Measurements from ENCODE around the gene GGA3. TPM values are rescaled to one million over a fixed set of nuclear protein-coding genes. Genes with fewer than 3 reads are reported as not detected.

Gene GGA3
- total RNA-seq, 6 experiments from 2014 or later = 12.4 to 18.9 (median 15.8) TPM

DNA sequence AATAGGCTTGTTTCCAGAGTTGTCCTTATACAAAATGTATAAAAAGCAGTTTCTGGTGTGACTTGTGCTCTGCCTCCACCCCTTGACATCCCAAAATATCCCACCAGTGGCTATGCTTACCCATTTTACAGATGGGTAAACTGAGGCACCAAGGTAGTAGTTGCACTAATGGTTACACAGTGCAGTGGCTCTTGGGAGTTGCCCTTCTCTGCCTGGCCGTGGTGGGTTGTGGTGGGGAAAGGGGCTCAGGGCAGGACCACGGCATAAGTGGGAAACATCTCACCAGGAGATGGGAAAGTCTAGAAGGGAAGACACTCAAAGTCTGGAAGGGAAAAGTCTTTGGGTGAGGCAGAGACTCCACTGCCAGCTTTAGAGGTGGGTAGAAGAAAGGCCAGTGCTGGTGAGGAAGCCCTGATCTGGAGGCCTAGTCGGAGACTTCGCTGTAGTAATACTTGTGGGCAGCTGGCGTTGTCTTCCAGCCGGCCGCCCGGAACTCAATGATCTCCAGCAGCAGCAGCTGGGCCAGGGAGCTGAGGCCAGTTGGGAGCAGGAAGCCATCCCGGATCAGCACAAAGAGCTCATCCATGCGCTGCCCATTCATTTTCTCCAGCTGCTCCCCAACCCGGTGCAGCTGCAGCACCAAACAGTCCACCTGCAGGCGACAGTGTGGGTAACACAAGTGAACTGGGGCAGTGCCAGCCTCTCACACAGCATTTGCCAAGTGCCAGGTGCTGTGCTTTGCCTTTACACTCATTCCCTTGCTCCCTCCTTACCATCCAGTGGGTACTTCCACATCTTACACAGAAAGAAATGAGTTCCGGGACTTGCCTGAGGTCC is 5.1 kb upstream of the GGA3 start:
- TF ChIP-seq, protein P1, sequence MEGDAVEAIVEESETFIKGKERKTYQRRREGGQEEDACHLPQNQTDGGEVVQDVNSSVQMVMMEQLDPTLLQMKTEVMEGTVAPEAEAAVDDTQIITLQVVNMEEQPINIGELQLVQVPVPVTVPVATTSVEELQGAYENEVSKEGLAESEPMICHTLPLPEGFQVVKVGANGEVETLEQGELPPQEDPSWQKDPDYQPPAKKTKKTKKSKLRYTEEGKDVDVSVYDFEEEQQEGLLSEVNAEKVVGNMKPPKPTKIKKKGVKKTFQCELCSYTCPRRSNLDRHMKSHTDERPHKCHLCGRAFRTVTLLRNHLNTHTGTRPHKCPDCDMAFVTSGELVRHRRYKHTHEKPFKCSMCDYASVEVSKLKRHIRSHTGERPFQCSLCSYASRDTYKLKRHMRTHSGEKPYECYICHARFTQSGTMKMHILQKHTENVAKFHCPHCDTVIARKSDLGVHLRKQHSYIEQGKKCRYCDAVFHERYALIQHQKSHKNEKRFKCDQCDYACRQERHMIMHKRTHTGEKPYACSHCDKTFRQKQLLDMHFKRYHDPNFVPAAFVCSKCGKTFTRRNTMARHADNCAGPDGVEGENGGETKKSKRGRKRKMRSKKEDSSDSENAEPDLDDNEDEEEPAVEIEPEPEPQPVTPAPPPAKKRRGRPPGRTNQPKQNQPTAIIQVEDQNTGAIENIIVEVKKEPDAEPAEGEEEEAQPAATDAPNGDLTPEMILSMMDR (IDR thresholded peaks at IDR 0.05) = no peak
- no peak for TF ChIP-seq POLR2A (IDR thresholded peaks at IDR 0.05)
- ATAC-seq (no peak), DNase-seq (no peak)
- H3K4me3 ChIP-seq = no peak overlapping the region
- no peak overlapping the region for H3K27ac ChIP-seq
- H3K4me1 ChIP-seq = peaks cover 2 to 12% (median 5%) of the 10 kb centered on the region in 4 donors
- intact Hi-C loops (cut with DNase I) = no loop called here
- H3K27me3 ChIP-seq = no peaks in the 10 kb centered on the region
- H3K9me3 ChIP-seq = no peaks in the 10 kb centered on the region
- peaks cover 0 to 27% (median 9%) of the 10 kb centered on the region in 4 donors for H3K36me3 ChIP-seq
- WGBS (ENCODE audit: insufficient coverage, low coverage, low lambda C conversion rate, missing lambda C conversion rate) = 75% methylated on average over 2 of the region's 13 CpGs

DNA sequence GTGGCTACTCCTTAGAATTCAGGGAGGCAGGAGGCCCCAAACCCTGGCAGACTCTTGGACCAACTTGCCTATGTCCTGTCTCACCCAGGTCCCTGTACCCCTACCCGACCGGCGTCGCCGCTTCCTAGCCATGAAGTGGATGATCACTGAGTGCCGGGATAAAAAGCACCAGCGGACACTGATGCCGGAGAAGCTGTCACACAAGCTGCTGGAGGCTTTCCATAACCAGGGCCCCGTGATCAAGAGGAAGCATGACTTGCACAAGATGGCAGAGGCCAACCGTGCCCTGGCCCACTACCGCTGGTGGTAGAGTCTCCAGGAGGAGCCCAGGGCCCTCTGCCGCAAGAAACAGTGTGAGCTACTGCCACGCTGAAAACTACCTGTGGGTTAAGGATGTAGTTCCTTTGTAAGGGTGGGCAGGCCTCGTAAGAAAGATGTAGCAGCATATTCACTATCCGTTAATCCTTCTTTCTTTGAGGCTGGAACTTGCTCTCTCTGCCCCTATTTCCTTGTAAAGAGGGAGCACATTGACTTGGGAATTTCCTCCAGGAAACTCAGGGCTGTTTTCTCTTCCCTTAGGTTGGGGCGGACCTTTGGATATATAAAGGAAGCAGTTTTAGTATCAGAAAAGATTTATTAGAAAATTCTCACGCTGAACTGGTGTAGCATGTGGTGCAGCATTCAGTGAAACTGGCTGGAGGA is 4.4 kb upstream of the GGA3 start:
- H3K4me3 ChIP-seq = no peak overlapping the region
- WGBS (ENCODE audit: insufficient coverage, low coverage, low lambda C conversion rate, missing lambda C conversion rate) = 91% methylated on average over 7 of the region's 17 CpGs
- no peaks in the 10 kb centered on the region for H3K27me3 ChIP-seq
- H3K9me3 ChIP-seq = no peaks in the 10 kb centered on the region
- ATAC-seq = no peak
- DNase-seq = no peak
- peaks cover 0 to 27% (median 9%) of the 10 kb centered on the region in 4 donors for H3K36me3 ChIP-seq
- intact Hi-C loops (cut with DNase I) = no loop called here
- H3K4me1 ChIP-seq = peaks cover 2 to 11% (median 5%) of the 10 kb centered on the region in 4 donors
- no peak for TF ChIP-seq POLR2A (IDR thresholded peaks at IDR 0.05)
- TF ChIP-seq, protein P1 (IDR thresholded peaks at IDR 0.05) = no peak
- H3K27ac ChIP-seq = no peak overlapping the region

DNA sequence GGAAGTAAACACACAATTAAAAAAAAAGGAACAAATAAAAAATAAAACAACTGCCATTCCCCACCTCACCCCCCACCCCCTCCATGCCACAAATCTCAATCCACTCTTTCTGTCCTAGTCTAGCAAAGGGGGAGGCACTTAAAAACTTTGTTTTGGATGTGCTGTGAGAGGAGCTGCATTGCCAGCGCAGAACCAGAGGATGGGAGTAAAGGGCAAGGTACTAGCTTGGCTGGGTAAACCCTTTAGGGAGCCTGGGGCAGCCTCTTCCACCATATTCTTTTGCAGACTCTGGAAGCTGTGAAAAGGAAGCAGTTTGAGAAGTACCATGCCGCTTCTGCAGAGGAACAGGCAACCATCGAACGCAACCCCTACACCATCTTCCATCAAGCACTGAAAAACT is 1.6 kb upstream of the GGA3 start:
- no peak overlapping the region for H3K27ac ChIP-seq
- 77% methylated on average over 4 of the region's 4 CpGs for WGBS (ENCODE audit: insufficient coverage, low coverage, low lambda C conversion rate, missing lambda C conversion rate)

DNA sequence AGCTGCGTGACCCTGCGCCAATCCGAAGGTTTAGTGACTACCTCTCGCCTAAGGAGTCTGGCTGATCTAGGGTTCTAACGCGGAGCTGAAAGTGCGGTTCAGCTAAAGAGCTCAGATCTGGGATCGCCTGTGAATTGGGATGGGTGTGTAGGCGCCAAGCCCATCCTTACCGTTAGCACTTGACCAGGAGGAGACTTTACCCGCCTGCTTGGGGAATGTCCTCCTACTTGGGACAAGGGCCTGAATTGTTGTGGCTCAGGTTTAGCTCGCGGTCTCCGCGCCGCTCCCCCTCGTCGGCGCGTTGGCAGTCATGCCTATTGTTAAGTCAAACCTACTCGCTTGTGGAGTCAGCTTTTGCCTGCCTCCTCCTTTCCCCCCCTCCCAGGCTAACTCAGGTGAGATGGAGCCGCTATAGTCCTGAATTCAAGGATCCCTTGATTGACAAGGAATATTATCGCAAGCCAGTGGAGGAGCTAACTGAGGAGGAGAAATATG is 753 bp upstream of the GGA3 start:
- TF ChIP-seq, protein P1 (IDR thresholded peaks at IDR 0.05) = no peak
- no peak for TF ChIP-seq POLR2A (IDR thresholded peaks at IDR 0.05)
- intact Hi-C loops (cut with DNase I) = no loop called here
- 5% methylated on average over 10 of the region's 23 CpGs for WGBS (ENCODE audit: insufficient coverage, low coverage, low lambda C conversion rate, missing lambda C conversion rate)
- Histone ChIP-seq H3K4me1 (peaks cover 2 to 17% (median 4%) of the 10 kb centered on the region in 4 donors), H3K27ac (peak overlapping the region; percentile 89 to 99 (median 96)), H3K36me3 (peaks cover 0 to 27% (median 9%) of the 10 kb centered on the region in 4 donors), H3K4me3 (peak overlapping the region; percentile 89 to 100 (median 96)), H3K9me3 (no peaks in the 10 kb centered on the region), H3K27me3 (no peaks in the 10 kb centered on the region)
- DNase-seq (no peak), ATAC-seq (peak; percentile 1 to 8 (median 6))

More for the DNA sequence above, 1.6 kb upstream of the GGA3 start:
- no peaks in the 10 kb centered on the region for H3K9me3 ChIP-seq
- intact Hi-C loops (cut with DNase I) = no loop called here
- peaks cover 2 to 17% (median 4%) of the 10 kb centered on the region in 4 donors for H3K4me1 ChIP-seq
- DNase-seq = no peak
- TF ChIP-seq, protein P1 (IDR thresholded peaks at IDR 0.05) = no peak
- TF ChIP-seq POLR2A (IDR thresholded peaks at IDR 0.05) = no peak
- H3K36me3 ChIP-seq = peaks cover 0 to 27% (median 9%) of the 10 kb centered on the region in 4 donors
- H3K27me3 ChIP-seq = no peaks in the 10 kb centered on the region
- H3K4me3 ChIP-seq = no peak overlapping the region
- no peak for ATAC-seq
